ENCODE measurements around the gene WBP1. TPM values are rescaled to one million over a fixed set of nuclear protein-coding genes. Genes with fewer than 3 reads are reported as not detected.
"Not testable (repeated sequence)": the region's sequence is repeated elsewhere in the genome, so short reads cannot be mapped to it uniquely, and the experiment has no call there.

WBP1 gene
- total RNA-seq, 2 experiments from 2014 or later, result 68.8 to 70.8 TPM

DNA sequence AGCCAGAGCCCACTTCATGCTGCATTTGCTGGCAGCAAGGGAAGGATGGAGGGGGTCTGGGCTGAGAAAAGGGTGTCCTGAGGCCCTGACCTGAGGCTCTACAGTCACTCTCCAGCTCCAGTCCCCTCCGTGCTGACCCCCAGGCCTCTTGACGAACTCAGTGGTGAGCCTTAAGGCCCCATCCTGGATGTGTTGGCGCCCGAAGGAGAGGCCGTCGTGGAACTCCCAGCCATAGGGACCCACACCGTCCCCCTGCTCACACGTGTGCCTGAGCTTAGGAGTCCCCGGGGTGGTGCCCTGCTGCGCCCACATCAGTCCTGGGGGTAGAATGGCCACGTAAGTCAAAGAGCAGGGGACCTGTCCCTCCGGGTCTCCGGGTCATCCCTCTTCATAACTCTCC is 6.2 kb downstream of the WBP1 start:
- ChIA-PET POLR2A (interaction anchor here (0.8 to 1.5 kb wide), 3 partner anchors 8 to 78 kb away, joined by 3 to 14 read pairs (median 4); no protein-coding TSS in a partner anchor), CTCF (ENCODE audit: unreplicated experiment) (no interaction called here)
- no peaks in the 10 kb centered on the region for H4K20me1 ChIP-seq (ENCODE audit: insufficient read depth, low read length)
- no TSS peak for BruUV-seq (replicated peaks)
- peaks cover 28% of the 10 kb centered on the region for H3K36me3 ChIP-seq (ENCODE audit: insufficient read depth, low read length)
- H3K9me2 ChIP-seq (ENCODE audit: insufficient read depth, low read length), result no peaks in the 10 kb centered on the region
- peaks cover 15% of the 10 kb centered on the region for H3K4me1 ChIP-seq (ENCODE audit: insufficient read depth, low read length, poor library complexity, severe bottlenecking)
- peak overlapping the region; percentile 99 for H3K4me2 ChIP-seq (ENCODE audit: low read length)
- TF ChIP-seq, protein P1, sequence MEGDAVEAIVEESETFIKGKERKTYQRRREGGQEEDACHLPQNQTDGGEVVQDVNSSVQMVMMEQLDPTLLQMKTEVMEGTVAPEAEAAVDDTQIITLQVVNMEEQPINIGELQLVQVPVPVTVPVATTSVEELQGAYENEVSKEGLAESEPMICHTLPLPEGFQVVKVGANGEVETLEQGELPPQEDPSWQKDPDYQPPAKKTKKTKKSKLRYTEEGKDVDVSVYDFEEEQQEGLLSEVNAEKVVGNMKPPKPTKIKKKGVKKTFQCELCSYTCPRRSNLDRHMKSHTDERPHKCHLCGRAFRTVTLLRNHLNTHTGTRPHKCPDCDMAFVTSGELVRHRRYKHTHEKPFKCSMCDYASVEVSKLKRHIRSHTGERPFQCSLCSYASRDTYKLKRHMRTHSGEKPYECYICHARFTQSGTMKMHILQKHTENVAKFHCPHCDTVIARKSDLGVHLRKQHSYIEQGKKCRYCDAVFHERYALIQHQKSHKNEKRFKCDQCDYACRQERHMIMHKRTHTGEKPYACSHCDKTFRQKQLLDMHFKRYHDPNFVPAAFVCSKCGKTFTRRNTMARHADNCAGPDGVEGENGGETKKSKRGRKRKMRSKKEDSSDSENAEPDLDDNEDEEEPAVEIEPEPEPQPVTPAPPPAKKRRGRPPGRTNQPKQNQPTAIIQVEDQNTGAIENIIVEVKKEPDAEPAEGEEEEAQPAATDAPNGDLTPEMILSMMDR (conservative IDR thresholded peaks at IDR 0.05; ENCODE audit: low read length), result no peak
- TF ChIP-seq EZH2phosphoT487 (IDR thresholded peaks at IDR 0.05; ENCODE audit: borderline replicate concordance, low read depth, low read length), result no peak
- H3K27ac ChIP-seq (ENCODE audit: low read depth, low read length, poor library complexity, severe bottlenecking), result peak overlapping the region; percentile 50
- peak; percentile 33 for DNase-seq (ENCODE audit: low spot score)
- intact Hi-C loops (cut with micrococcal nuclease; ENCODE audit: unreplicated experiment), result no loop called here
- H3K79me2 ChIP-seq (ENCODE audit: insufficient read depth, low read depth, low read length), result peaks cover 14% of the 10 kb centered on the region; the same call in 1 of the 2 replicates
- peak overlapping the region; percentile 94 for H3K4me3 ChIP-seq (ENCODE audit: low read depth, low read length, poor library complexity, severe bottlenecking)
- no peaks in the 10 kb centered on the region for H3K9me3 ChIP-seq (ENCODE audit: low read length)
- peak overlapping the region; percentile 80; the same call in 1 of the 2 replicates for H2AFZ ChIP-seq (ENCODE audit: low read length)

DNA sequence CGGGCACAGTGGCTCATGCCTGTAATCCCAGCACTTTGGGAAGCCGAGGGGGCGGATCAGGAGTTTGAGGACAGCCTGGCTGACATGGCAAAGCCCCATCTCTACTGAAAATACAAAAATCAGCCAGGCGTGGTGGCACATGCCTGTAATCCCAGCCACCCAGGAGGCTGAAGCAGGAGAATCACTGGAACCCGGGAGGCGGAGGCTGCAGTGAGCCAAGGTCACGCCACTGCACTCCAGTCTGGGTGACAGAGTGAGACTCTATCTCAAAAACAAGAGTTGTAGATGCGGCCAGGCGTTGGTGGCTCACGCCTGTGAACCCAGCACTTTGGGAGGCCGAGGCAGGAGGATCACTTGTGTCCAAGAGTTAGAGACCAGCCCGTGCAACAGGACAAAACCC is 12.5 kb downstream of the WBP1 start:
- H3K4me2 ChIP-seq (ENCODE audit: low read length); H3K9me2 ChIP-seq (ENCODE audit: insufficient read depth, low read length); H4K20me1 ChIP-seq (ENCODE audit: insufficient read depth, low read length); CTCF ChIA-PET (ENCODE audit: unreplicated experiment); H2AFZ ChIP-seq (ENCODE audit: low read length); DNase-seq (ENCODE audit: low spot score); H3K27ac ChIP-seq (ENCODE audit: low read depth, low read length, poor library complexity, severe bottlenecking); BruUV-seq (replicated peaks); H3K9me3 ChIP-seq (ENCODE audit: low read length); H3K4me3 ChIP-seq (ENCODE audit: low read depth, low read length, poor library complexity, severe bottlenecking); intact Hi-C loops (cut with micrococcal nuclease; ENCODE audit: unreplicated experiment): not testable (repeated sequence)
- H3K4me1 ChIP-seq (ENCODE audit: insufficient read depth, low read length, poor library complexity, severe bottlenecking), result peaks cover 23% of the 10 kb centered on the region
- peaks cover 12% of the 10 kb centered on the region; the same call in 1 of the 2 replicates for H3K79me2 ChIP-seq (ENCODE audit: insufficient read depth, low read depth, low read length)
- POLR2A ChIA-PET, result interaction anchor here (0.6 to 3.2 kb wide), 5 partner anchors 12 to 347 kb away, joined by 4 to 25 read pairs (median 6); partner anchors contain the start of genes CCDC142, TTC31 and WBP1
- peaks cover 16% of the 10 kb centered on the region for H3K36me3 ChIP-seq (ENCODE audit: insufficient read depth, low read length)

DNA sequence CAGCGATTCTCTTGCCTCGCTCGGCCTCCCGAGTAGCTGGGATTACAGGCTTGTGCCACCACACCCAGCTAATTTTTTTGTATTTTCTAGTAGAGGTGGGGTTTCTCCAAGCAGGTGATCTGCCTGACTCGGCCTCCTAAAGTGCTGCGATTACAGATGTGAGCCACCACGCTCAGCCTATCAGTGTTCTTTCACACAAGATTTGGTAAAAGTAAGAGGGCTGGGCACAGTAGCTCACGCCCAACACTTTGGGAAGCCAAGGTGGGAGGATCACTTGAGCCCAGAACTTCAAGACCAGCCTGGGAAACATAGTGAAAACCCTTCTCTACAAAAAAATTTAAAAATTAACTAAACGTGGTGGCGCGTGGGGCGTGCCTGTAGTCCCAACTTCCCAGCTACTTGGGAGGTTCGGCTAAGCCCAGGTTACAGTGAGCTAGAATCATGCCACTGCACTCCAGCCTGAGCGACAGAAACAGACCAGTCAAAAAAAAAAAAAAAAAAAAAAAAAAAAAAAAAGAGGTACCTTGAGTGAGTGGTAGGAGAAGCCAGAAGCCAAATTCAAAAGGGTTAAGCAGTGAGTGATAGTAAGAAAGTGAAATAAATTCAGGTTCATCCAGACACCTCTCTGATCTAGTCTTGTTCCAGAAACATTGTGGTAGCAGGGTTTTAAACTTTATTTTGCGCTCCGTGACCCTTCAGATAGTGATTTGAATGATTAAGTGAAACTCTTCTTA is 13.3 kb downstream of the WBP1 start:
- peak; percentile 27 for DNase-seq (ENCODE audit: low spot score)
- peaks cover 20% of the 10 kb centered on the region for H3K36me3 ChIP-seq (ENCODE audit: insufficient read depth, low read length)
- BruUV-seq (replicated peaks), result no TSS peak
- peak overlapping the region; percentile 85 for H3K4me3 ChIP-seq (ENCODE audit: low read depth, low read length, poor library complexity, severe bottlenecking)
- H3K4me2 ChIP-seq (ENCODE audit: low read length), result peak overlapping the region; percentile 89
- TF ChIP-seq, protein P1 (conservative IDR thresholded peaks at IDR 0.05; ENCODE audit: low read length), result no peak
- TF ChIP-seq EZH2phosphoT487 (IDR thresholded peaks at IDR 0.05; ENCODE audit: borderline replicate concordance, low read depth, low read length), result no peak
- peaks cover 17% of the 10 kb centered on the region for H3K4me1 ChIP-seq (ENCODE audit: insufficient read depth, low read length, poor library complexity, severe bottlenecking)
- POLR2A ChIA-PET, result interaction anchor here (0.8 to 3.2 kb wide), 5 partner anchors 11 to 59 kb away, joined by 4 to 25 read pairs (median 6); partner anchors contain the start of genes CCDC142, TTC31 and WBP1
- H3K9me2 ChIP-seq (ENCODE audit: insufficient read depth, low read length), result no peaks in the 10 kb centered on the region
- intact Hi-C loops (cut with micrococcal nuclease; ENCODE audit: unreplicated experiment), result no loop called here
- peak overlapping the region; percentile 75; the same call in 1 of the 2 replicates for H2AFZ ChIP-seq (ENCODE audit: low read length)
- peak overlapping the region; percentile 81 for H3K27ac ChIP-seq (ENCODE audit: low read depth, low read length, poor library complexity, severe bottlenecking)
- H3K9me3 ChIP-seq (ENCODE audit: low read length), result no peaks in the 10 kb centered on the region
- H4K20me1 ChIP-seq (ENCODE audit: insufficient read depth, low read length), result no peaks in the 10 kb centered on the region
- CTCF ChIA-PET (ENCODE audit: unreplicated experiment), result no interaction called here
- H3K79me2 ChIP-seq (ENCODE audit: insufficient read depth, low read depth, low read length), result peaks cover 7% of the 10 kb centered on the region; the same call in 1 of the 2 replicates
